Stimulated activated CD8-positive, alpha-beta memory T cell treated with anti-CD3 and anti-CD28 coated beads, Interleukin-15, amount 100 ng/mL, for 24 hours (primary cell): Measurements from ENCODE around the gene CABYR.

Experiments
- DNase-seq: peaks from one replicate; pipeline ENCODE4 v3.0.0-alpha.2; 2020; ENCODE audit warnings: low read depth

The CABYR gene, protein sequence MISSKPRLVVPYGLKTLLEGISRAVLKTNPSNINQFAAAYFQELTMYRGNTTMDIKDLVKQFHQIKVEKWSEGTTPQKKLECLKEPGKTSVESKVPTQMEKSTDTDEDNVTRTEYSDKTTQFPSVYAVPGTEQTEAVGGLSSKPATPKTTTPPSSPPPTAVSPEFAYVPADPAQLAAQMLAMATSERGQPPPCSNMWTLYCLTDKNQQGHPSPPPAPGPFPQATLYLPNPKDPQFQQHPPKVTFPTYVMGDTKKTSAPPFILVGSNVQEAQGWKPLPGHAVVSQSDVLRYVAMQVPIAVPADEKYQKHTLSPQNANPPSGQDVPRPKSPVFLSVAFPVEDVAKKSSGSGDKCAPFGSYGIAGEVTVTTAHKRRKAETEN

DNA sequence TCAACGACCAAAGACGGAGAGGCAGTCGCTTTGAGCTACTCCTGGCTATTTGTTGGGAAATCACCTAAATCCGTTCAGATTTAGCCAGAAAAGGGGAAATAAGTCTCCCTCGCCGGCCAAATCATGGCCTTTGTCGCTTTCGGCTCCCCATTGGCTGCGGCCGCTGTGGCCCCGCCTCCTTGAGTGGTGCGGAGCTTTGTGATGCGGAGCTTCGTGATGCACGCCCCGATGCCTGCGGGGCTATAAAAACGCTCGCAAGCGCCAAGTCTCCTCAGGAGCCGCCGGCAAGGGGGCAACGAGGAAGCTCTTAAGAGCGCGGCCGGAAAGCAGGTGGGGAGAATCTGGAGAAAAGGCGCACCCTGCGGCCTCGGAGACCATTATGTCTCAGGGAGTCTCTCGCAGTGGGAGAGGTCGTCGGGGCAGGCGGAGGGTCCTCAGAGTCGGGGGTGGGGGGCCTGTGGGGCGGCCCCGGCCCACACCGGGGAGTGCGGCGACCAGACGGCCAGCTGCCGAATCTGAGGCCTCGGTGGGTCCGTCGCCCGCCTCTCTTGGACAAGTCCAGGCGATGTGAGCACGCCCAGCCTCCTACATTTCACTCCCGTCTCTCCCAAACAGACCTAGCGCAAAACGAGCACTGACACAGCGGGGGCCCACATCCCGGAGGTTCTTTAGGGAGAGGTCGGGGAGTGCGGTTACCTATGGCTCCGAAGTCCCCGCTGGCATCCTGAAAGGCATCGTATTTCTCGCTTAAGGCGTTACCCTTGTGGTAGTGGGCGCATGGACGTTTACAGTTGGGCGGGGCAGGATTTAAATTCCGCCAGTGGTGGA lies at the start of gene CABYR:
Gene CABYR (plus strand): TSS at position 274 of the 828 bp plus-strand sequence. CDS start 4,053 bp downstream, outside the sequence.
- DNase-seq, result peak; percentile 40

DNA sequence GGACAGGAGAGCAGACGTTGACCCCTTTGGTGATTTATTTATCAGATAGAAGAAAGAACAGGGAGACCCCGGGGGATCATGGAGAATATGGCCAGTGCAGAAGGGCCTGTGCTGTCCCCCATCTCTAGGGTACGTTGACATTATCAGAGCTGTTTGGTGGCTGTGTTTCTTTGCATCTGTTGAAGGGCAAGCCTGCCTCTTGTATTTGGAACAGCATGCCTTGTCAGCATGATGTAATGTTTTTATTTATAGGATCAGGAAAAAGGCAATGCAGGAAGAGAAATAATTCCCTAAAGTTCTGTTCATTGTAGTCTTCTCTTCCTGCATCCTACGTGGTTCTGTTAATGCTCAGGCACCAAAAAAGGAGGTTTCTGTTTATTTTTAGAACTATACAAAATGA lies 49.8 kb upstream of the CABYR start:
- no peak for DNase-seq

DNA sequence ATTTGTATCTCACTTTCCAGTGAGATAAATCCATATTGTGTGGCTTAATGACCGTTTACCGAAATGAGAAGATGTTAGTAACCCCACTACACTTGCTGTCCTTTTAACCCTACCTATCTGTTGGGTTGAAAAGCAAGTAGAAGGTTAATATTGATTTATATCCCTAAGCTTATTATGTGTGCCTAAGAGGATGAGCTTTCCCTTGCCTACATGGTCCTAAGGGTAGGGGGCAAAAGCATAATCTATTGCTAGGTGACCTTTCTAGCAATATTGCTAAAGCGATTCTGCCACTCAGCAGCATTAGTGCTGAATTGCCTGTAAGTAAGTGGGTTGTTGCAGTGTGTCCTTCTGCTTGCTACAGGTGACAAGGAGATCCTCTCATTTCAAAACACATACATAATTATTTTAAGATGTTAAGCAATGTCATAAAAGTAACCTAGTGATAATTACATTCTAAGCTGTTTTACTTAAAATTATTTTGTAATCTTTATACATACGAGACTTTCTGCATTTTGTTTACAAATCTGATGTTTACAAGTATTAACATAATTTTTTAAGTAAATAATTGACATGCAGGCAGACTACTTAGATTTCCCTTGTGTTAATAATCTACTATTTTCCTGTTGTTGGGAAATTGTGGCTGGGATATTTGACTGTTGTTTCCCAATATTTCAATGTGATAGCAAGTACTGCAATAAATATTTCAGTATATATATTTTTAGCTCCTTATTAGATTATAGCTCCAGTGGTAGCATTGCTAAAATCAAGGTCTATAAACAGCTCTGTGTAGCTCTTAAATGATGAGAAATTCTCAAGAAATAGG lies 49.1 kb upstream of the CABYR start:
- DNase-seq, result no peak

DNA sequence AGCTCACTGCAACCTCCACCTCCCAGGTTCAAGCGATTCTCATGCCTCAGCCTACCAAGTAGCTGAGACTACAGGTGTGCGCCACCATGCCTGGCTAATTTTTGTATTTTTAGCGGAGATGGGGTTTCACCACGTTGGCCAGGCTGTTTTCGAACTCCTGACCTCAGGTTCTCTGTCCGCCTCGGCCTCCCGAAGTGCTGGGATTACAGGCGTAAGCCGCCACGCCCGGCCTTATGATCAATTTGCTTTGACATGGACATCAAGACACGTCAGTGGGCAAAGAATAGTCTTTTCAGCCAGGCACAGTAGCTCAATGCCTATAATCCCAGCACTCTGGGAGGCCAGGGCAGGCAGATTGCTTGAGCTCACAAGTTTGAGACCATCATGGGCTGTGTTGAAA lies 48.0 kb upstream of the CABYR start:
- DNase-seq, result no peak

DNA sequence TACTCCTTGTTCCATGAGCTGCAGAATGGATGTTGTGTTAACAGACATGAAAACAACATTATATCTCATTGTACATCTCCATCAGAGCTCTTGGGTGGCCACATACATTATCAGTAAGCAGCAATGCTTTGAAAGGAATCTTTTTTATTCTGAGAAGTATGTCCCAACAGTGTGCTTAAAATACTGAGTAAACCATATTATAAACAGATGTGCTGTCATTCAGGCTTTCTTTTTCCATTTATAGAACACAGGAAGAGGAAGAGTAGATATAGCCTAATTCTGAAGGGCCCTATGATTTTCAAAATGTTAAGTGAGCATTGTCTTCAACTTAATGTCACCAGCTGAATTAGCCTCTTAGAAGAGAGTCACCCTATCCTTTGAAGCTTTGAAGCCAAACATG lies 44.3 kb upstream of the CABYR start:
- no peak for DNase-seq

DNA sequence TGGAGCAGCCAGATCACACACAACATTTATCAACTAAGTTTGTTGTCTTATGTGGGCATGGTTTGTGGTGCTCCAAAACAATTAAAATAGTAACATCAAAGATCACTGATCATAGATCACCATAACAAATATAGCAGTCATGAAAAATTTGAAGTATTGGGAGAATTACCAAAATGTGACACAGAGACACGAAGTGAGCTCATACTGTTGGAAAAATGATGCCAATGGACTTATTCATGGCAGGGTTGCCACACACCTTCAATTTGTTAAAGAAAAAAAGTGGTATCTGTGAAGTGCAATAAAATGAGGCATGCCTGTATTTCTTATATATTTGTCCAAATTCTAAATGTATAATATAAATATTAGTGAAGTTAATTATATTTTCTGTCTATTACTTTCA lies 42.9 kb upstream of the CABYR start:
- DNase-seq, result no peak

DNA sequence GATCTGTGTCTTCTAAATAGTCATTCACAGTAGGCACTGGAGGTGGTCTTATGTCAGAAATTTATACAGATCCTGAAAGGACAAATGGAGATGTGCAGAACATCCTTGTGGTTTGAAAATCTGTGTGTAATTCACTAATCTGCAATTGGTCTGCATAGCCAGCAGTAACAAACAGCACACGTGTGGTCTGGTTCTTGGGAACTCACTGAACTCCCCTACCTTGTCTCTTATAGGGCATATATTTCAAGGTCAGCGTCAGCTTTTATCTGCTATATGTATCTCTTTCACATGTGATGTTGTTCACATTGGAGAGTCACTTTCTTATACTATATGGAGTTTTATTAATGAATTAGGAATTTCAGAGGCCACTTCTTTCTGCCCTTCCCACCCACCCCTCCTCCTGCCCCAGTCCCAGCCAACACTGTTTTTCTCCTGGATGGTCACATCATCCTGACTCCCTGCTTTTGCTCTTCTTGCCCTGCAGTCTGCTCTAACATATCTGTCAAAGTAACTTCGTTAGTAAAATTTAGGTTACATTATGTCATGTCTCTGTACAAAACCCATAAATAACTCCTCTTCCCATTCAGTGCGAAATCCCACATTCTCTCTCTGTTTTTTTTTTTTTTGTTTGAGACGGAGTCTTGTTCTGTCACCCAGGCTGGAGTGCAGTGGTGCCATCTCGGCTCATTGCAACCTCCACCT lies 35.4 kb upstream of the CABYR start:
- DNase-seq, result no peak

DNA sequence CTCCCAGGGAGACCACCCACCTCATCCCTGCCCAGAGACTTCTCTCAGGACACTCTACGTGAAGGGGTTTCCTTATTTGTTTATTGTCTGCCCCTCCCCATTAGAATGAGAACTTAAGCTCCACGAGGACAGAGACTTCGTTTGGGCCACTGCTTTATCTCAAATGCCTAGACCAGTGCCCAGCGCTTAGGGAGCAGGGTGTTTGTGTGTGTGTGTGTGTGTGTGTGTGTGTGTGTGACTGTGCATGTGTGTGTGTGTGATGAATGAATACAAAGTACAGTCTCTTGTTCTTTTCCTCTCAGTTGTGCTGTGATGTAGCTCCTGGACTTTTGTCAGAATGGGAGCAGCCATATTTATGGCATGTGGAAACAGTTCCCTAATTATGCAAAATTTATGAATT lies 34.4 kb upstream of the CABYR start:
- no peak for DNase-seq

DNA sequence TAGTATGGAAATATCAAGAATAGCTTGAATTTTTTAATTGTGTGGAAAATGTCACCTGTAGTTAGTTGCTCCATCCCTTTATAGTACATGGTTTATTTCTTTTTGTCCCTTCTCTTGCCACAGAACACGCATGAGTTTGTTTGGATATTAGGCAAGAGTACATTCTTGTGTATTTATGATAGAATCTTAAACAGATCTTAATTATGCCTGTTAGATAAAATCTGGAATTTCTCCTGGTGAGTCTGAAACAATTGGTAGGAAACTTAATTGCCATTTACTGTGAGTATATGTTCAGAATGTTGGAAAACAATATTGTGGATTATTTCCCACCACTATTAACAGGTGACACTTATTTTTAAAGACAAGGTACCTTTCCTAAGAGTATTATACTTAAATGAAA lies 30.2 kb upstream of the CABYR start:
- no peak for DNase-seq

DNA sequence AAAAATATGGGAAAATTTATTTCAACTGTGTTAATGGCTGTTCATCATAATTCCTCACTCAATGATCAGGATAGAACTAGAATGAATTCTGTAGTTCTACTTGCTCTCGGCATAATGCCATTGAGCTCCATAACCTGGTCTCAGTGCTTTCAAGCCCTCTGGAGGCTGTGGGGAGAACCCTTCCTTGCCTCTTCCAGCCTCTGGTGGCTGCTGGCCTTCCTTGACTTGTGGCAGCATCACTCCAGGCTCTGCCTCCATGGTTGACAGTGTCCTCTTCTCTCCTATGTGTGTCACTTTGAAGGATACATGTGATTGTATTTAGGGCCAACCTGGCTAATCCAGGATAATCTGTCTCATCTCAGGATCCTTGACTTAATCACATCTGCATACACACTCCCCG lies 26.9 kb upstream of the CABYR start:
- no peak for DNase-seq

DNA sequence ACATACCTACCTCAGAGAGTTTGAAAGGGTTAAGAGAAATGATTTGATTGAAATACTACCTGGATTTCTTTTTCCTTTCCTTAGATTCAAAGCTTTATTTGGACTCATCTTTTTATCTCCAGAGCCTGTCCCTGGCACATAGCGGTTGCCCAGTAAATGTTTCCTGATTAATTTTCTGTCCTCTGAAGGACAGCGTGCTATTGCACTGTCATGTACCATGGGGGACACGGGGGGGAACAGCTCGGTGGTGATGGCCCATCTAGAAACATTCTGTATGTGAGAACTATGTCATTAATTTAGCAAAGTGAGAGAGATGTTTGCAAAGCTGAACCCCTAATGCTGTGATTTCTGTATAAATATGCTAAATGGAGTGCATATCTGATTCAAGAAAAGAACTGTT lies 26.4 kb upstream of the CABYR start:
- no peak for DNase-seq

DNA sequence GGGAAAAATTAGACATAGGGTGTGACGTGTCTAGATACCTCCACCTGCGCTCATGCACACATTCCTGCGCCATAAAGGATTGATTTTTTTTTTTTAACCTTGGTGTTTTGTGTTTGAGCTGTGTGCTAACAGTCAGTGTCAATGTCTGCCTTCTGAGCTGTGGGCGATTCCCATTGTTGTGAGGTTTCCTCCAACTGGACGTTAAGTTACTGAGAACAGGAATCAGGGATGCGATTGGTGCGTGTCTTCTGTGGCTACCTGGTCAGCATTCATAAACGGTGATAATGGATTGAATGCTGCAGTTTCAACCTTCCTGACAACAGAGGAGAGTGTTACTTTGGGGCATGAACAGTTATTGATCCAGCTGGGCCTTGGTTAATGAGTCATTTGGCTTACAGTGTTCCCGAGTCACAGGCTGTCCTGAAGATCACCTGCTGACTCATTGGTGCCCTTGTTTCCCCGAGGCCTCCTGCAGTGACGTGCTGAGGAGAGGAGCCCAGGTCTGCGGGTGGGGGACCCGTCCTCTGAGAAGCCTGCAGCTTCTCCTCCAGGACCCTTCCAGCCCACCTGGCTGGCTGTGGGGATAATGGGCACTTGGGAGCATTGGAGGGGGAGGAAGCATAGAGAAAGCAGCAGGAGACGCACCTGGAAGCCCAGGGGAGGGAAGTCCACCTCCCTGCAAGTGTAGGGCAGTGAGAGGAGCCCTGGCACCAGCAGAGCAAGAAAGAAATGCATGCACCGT lies 25.8 kb upstream of the CABYR start:
- no peak for DNase-seq

DNA sequence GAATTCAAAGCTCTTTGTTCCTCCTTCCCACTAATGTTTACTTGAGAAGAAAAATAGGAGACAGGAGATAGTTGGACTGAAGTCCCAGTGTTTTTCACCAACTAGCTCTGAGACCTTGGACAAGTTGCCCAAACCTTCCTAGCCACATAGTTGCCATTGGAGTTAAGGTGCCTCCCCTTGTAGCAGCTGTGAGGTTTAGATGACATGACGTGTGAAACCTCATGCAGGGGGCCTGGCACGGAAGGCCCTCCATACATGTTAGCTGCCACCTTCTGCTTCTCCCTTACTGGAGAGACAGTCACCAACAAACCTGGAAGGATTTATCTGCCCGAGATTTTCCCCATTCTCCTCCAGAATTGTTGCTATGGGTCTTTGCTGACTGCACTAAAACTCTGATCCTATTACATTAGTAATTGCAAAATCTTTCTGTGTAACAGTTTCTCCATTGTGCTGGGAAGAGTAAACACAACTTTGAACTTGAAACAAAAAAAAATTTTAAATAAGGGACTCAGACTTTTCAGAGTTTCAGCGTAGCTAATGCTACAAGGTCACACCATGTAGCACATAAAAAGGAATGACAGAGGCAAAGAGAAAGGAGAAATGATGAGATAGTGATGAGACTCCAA lies 23.8 kb upstream of the CABYR start:
- no peak for DNase-seq

DNA sequence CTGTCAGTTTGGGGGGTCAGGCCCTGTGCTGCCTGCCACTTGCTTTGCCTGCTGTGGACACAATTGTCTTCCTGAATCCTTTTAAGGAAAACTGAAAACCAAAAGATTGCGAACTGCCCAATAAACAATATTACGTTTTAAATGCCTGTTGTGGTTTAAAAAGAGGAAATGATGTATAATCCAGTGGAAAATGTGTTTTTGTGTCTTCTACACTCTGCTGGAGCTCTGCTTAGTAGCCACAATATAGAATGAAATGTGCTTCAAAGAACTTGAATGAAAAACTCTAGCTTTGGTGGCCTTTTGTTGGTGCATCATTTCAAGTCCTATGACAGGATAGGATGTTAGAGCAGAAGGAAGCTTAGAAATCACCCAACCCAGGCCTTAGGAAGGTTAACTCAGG lies 23.2 kb upstream of the CABYR start:
- no peak for DNase-seq

DNA sequence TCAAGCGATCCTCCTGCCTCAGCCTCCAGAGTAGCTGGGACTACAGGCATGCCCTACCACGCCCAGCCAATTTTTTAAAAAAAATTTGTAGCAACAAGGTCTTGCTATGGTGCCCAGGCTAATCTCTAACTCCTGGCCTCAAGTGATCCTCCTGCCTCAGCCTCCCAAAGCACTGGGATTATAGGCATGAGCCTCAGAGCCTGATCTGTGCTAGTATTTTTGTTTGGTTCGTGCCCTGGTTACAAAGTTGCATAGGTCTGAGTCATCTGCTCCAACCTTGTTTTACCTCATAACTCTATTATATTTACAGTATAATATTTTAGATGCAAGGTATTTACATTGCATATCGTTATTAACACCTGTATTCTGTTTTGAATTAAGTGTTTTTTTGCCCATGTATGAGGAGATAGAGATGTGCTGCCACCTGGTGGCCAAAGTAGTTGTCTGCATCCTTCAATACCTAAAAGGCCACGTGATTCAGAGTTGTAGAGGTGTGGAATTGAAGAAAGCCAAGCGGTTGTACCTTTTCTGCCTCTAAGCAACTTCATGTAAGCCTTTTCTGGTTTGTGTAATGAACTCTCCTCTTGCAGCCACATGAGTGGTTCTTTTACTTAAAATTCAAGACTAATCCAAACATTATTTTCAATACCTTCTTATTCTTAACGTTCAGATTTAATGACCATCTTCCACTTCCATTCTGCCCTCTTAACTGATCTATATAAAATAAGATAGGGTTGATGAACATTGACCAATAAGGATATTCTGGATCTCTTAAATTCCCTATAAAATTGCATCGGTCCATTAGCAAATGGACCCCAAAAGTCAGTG lies 19.9 kb upstream of the CABYR start:
- DNase-seq, result peak; percentile 47

DNA sequence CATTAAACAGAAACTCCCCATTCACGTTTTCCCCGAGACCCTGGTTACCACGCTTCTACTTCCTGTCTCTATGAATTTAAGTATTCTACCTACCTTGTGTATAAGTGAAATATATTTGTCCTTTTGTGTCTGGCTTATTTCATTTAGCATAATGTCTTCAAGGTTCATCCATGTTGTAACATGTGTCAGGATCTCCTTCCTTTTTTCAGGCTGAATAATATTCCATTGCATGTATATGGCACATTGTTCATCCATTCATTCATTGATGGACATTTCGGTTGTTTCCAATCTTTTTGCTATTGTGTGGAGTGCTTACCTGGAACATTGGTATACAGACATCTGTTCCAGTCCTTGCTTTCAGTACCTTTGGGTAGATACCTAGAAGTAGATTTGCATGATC lies 18.2 kb upstream of the CABYR start:
- no peak for DNase-seq

DNA sequence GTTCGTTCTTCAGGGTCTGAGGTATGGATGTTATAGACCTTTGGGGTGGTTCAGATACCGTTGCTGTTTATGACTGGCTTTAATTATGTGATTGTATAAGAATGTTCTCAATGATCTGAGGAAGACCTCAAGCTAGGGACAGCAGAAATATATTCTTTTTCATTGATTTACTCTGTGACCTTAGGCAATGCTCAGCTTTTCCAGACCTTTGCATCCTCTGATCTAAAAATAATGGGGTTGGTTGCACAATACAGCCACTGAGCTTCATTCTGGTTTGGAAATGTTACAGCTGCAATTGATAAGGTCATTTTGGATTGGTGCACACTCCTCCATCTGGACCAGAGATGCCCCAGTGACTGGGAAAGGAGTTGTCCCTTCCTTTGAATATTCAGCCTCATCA lies 17.2 kb upstream of the CABYR start:
- no peak for DNase-seq

DNA sequence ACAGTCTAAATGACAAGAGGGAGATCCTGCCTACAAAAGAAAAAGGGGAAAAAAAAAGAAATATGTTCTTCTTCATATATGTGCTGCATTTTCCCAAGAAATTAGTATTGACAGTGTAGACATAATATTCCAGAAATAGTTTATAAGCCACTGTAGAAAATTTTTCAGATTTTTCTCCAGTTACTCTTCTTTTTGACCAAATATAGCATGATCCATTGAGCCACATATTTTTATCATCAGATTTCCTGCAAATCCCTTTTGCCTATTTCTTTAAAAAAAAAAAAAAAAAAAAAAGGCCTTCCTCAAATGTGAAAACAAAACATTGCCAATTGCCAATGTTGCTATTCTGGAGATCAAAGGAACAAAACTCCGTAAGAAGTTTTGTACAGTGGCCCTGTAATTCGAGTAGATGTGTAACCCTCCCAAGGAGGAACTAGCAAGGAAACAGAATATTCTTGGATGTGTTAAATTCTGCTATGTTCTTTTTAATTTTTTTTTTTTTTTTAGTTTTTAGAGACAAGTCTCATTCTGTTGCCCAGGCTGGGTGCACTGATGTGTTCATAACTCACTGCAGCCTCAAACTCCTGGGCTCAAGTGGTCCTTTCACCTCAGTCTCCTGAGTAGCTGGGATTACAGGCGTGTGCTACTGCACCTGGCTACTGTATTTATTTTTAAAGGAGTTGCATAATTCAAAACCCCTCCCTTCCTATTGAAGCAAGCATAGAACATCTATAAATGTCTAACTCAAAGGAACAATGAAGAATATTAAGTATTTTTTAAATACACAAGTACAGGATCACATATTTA lies 12.5 kb upstream of the CABYR start:
- no peak for DNase-seq

DNA sequence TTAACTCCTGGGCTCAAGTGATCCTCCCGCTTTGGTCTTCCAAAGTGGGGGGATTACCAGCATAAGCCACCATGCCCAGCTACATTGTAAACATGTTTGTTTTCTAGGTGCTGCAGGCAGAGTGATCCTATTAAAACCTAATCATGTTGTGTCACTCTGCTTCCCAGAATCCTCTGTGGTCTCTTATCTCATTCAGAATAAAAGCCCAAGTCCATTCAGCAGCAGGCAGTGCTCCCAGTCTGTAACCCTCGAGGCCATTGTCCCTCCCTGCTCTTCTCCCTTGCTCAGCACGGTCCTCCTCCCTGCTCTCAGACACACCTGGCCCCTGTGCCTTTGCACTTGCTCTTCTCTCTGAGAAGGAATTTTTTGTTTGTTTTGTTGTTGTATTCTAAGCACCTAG lies 11.1 kb upstream of the CABYR start:
- DNase-seq, result no peak
